Body of pancreas (tissue), 4 donors: Measurements from ENCODE around the gene ERC1.

Source experiments
- CTCF ChIP-seq, 7 experiments: fragments of 450-650 bp in 4 of 7; fragments of 200-600 bp in 3 of 7; sonication (generic) in 3 of 7; IDR thresholded peaks; one replicate each; pipeline ENCODE4 v1.5.1; 2016 to 2019; ENCODE audit warnings: antibody characterized with exemption in 7 of 7
- POLR2A ChIP-seq, 3 donors: fragments of 450-650 bp; IDR thresholded peaks; one replicate each; pipeline ENCODE4 v1.6.1; 2016; ENCODE audit warnings: antibody characterized with exemption in 3 of 3, mild to moderate bottlenecking in 2 of 3

- TF ChIP-seq CTCF (IDR thresholded peaks at IDR 0.05), result no peak
- TF ChIP-seq POLR2A (IDR thresholded peaks at IDR 0.05), result no peak
These were observed 222.7 kb downstream of the ERC1 start for GRCh38 chr12:1213618-1214205.
